IMR-90 (cell line): ENCODE results near the gene GPR17. TPM values are rescaled to one million over a fixed set of nuclear protein-coding genes. Genes with fewer than 3 reads are reported as not detected.
A peak's percentile ranks its signal among the peaks of the same experiment; 100 is the strongest.

Experiments
- ATAC-seq: fragments of 200-7000 bp; cut with Tn5 transposase; 2 replicates; pipeline ENCODE4 v1.9.1; 2020; ENCODE audit warnings: low read depth, mild to moderate bottlenecking, moderate library complexity
- BruUV-seq: library from RNA; stranded (reverse); fragments of 400-500 nt; replicated peaks from 2 replicates; lab custom pipeline; 2021; lab: Mats Ljungman, UMichigan
- CTCF ChIA-PET: fragments of 300-600 bp; formaldehyde crosslinking; extraction: SDS; loops from one replicate; lab custom pipeline; 2021; ENCODE audit warnings: antibody characterized with exemption; lab: Yijun Ruan, JAX
- POLR2A ChIA-PET: fragments of 300-600 bp; sonication (Branson Sonifier 250); formaldehyde crosslinking; loops from one replicate; lab custom pipeline; 2022; ENCODE audit warnings: antibody characterized with exemption; ENCODE audit not compliant: unreplicated experiment; lab: Charles Lee
- DNase-seq: peaks from one replicate; pipeline ENCODE4 v3.0.0; 2013
- H2AFZ ChIP-seq: replicated peaks from 2 replicates; pipeline ENCODE3; 2013; ENCODE audit warnings: low read length, mild to moderate bottlenecking; ENCODE audit not compliant: poor library complexity
- H2AK5ac ChIP-seq: 2 replicates; pipeline ENCODE4 v1.6.1; 2013; ENCODE audit warnings: low read depth, low read length, inconsistent platforms
- H2AK9ac ChIP-seq: replicated peaks from 2 replicates; pipeline ENCODE3; 2013; ENCODE audit warnings: mild to moderate bottlenecking, low read depth, low read length, moderate library complexity; ENCODE audit not compliant: poor library complexity
- H2BK120ac ChIP-seq: 2 replicates; pipeline ENCODE4 v1.6.1; 2013; ENCODE audit warnings: low read depth, low read length, inconsistent platforms
- H2BK15ac ChIP-seq: 3 replicates; pipeline ENCODE4 v1.6.1; 2013; ENCODE audit warnings: low read depth, low read length, inconsistent platforms
- H2BK20ac ChIP-seq: 2 replicates; pipeline ENCODE4 v1.6.1; 2013; ENCODE audit warnings: low read depth, mild to moderate bottlenecking, inconsistent platforms, low read length, moderate library complexity
- H2BK5ac ChIP-seq: 2 replicates; pipeline ENCODE4 v1.6.1; 2013; ENCODE audit warnings: mild to moderate bottlenecking, low read depth, low read length, inconsistent platforms; ENCODE audit not compliant: poor library complexity, severe bottlenecking
- H3K14ac ChIP-seq: replicated peaks from 2 replicates; pipeline ENCODE4 v1.6.1; 2013; ENCODE audit warnings: low read depth, low read length, inconsistent platforms
- H3K18ac ChIP-seq: 2 replicates; pipeline ENCODE4 v1.6.1; 2013; ENCODE audit warnings: low read depth, low read length, control low read depth
- H3K23ac ChIP-seq: 2 replicates; pipeline ENCODE4 v1.6.1; 2013; ENCODE audit warnings: low read depth, low read length, inconsistent platforms
- H3K27ac ChIP-seq: 2 replicates; pipeline ENCODE4 v1.5.1; 2013; ENCODE audit warnings: mild to moderate bottlenecking, control low read depth, low read length; ENCODE audit not compliant: insufficient read depth
- H3K27me3 ChIP-seq: 2 replicates; pipeline ENCODE4 v1.6.1; 2013; ENCODE audit warnings: low read length; ENCODE audit not compliant: control insufficient read depth, insufficient read depth
- H3K36me3 ChIP-seq: 2 replicates; pipeline ENCODE4 v1.6.1; 2013; ENCODE audit warnings: low read length, mixed read lengths; ENCODE audit not compliant: control insufficient read depth, insufficient read depth
- H3K4ac ChIP-seq: 2 replicates; pipeline ENCODE4 v1.6.1; 2013; ENCODE audit warnings: low read depth, low read length, inconsistent platforms
- H3K4me1 ChIP-seq: 2 replicates; pipeline ENCODE4 v1.6.1; 2013; ENCODE audit warnings: low read length, mixed read lengths; ENCODE audit not compliant: control insufficient read depth, insufficient read depth
- H3K4me2 ChIP-seq: 2 replicates; pipeline ENCODE4 v1.6.1; 2013; ENCODE audit warnings: low read depth, mild to moderate bottlenecking, control low read depth, low read length, moderate library complexity
- H3K4me3 ChIP-seq: 2 replicates; pipeline ENCODE4 v1.5.1; 2013; ENCODE audit warnings: low read depth, mild to moderate bottlenecking, control low read depth, low read length, moderate library complexity; ENCODE audit not compliant: insufficient read depth
- H3K56ac ChIP-seq: 2 replicates; pipeline ENCODE4 v1.6.1; 2013; ENCODE audit warnings: low read length, inconsistent platforms; ENCODE audit not compliant: insufficient read depth; ENCODE audit errors: extremely low read depth
- H3K79me1 ChIP-seq, 2 experiments: 2 replicates each; pipeline ENCODE4 v1.6.1; 2013; ENCODE audit warnings: low read length in 2 of 2, inconsistent platforms in 1 of 2, low read depth in 1 of 2
- H3K9ac ChIP-seq: 2 replicates; pipeline ENCODE4 v1.6.1; 2013; ENCODE audit warnings: low read depth, low read length, control low read depth
- H3K9me1 ChIP-seq: 2 replicates; pipeline ENCODE4 v1.6.1; 2013; ENCODE audit warnings: low read length, inconsistent platforms; ENCODE audit not compliant: insufficient read depth
- H3K9me3 ChIP-seq: 2 replicates; pipeline ENCODE4 v1.6.1; 2013; ENCODE audit warnings: low read length; ENCODE audit not compliant: control insufficient read depth, insufficient read depth
- H4K20me1 ChIP-seq: 2 replicates; pipeline ENCODE4 v1.6.1; 2013; ENCODE audit warnings: low read length, inconsistent platforms; ENCODE audit not compliant: insufficient read depth
- H4K5ac ChIP-seq: 2 replicates; pipeline ENCODE4 v1.6.1; 2013; ENCODE audit warnings: mild to moderate bottlenecking, low read depth, low read length, control low read depth
- H4K8ac ChIP-seq, 2 experiments: 2 replicates each; pipeline ENCODE4 v1.6.1; 2013; ENCODE audit warnings: low read depth in 2 of 2, low read length in 2 of 2, control low read depth in 1 of 2, inconsistent platforms in 1 of 2
- H4K91ac ChIP-seq: 2 replicates; pipeline ENCODE4 v1.6.1; 2013; ENCODE audit warnings: low read depth, low read length, inconsistent platforms; ENCODE audit not compliant: insufficient read depth
- MAFK ChIP-seq: IDR thresholded peaks from 2 replicates; pipeline ENCODE4 v1.6.1; 2012; ENCODE audit warnings: low read depth, low read length, improper control_type of control experiment
- MXI1 ChIP-seq: IDR thresholded peaks from 2 replicates; pipeline ENCODE4 v1.6.1; 2012; ENCODE audit warnings: low read depth, mild to moderate bottlenecking, low read length, moderate library complexity, borderline replicate concordance
- RCOR1 ChIP-seq: IDR thresholded peaks from 2 replicates; pipeline ENCODE4 v1.6.1; 2012; ENCODE audit warnings: mild to moderate bottlenecking, low read length, improper control_type of control experiment; ENCODE audit not compliant: insufficient replicate concordance
- SMC3 ChIP-seq: fragments of 150-350 bp; IDR thresholded peaks from 2 replicates; pipeline ENCODE4 v1.6.1; 2016; ENCODE audit warnings: low read depth, mild to moderate bottlenecking, antibody characterized with exemption, low read length, moderate library complexity
- WGBS, 2 experiments: methylation state at CpG; one replicate each; pipeline versions ENCODE4 v1.1.5 to v1.1.7; 2013; ENCODE audit warnings: missing lambda C conversion rate in 2 of 2; ENCODE audit not compliant: insufficient read length in 1 of 2; ENCODE audit errors: extremely low coverage in 2 of 2; 5-methylcytosine and 5-hydroxymethylcytosine counted together
- dilution Hi-C: fragments of 300-500 bp; cut with HindIII; formaldehyde crosslinking; loops from one replicate; pipeline ENCODE4 v1.14.3; 2018; ENCODE audit warnings: low sequenced_read_pairs; ENCODE audit not compliant: unreplicated experiment
- in situ Hi-C: fragments of 300-500 bp; cut with MboI; formaldehyde crosslinking; loops from 3 replicates; pipeline ENCODE4 v1.14.3; 2019; ENCODE audit warnings: low sequenced_read_pairs, inconsistent platforms, mixed read lengths
- intact Hi-C: fragments of 100-400 bp; cut with micrococcal nuclease; formaldehyde crosslinking; loops from 2 replicates; pipeline ENCODE4 v1.10.0; 2022
- polyA plus RNA-seq, 3 experiments: library from polyadenylated mRNA; depleted of rRNA; stranded (reverse); fragments of >200 nt; gene quantifications; 2 replicates each; pipeline ENCODE4 v1.2.3, GENCODE V29; 2012; ENCODE audit warnings: low replicate concordance in 1 of 3
- total RNA-seq: library from RNA; depleted of rRNA; stranded (reverse); fragments of >200 nt; gene quantifications from 2 replicates; pipeline ENCODE4 v1.2.3, GENCODE V29; 2012

GPR17 gene
- total and polyA plus RNA-seq, 2 of the 4 experiments (the other 2 are of a cell fraction), result not detected

DNA sequence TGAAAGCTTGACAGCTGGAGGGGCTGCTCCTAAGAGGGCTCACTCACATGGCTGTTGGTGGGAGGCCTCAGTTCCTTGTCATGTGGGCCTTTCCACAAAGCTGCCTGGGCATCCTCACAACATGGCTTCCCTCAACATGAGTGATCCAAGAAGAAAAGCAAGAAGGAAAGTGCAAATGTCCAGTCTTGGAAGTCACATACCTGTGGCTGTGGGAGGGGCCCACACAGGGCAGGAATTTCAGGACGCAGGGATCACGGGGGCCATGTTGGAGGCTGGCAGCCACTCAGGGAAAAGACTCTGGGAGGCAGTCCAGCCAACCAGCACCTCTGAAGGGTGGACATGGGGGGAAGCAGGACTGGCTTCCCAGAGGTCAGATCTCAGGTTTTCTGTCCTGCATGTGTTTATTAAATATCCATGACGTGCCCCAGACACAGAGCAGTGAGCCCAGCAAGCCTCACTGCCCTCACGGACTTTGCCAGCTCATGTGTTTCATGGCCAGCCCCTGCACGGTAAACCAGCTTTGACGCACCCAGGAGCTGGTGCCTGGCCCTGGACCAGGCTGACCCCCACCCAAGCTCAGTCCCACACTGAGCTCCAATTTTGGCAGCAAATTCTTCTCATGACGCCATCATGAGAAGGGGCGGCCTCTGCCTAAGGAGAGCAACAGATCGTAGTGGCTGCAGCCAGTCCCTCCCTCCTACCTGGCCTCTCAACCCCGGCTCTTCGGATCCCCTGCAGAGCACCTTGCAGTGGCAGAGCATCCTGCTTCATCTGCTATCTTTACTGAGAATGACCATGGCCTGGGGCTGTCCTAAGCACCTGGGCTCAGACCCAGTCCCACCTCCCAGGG lies 34.7 kb upstream of the GPR17 start:
- peak overlapping the region; percentile 45 for H2AFZ ChIP-seq
- H3K14ac ChIP-seq, result no peak overlapping the region
- no peak overlapping the region for H3K4me3 ChIP-seq
- peaks cover 20% of the 10 kb centered on the region for H3K27me3 ChIP-seq
- H3K9ac ChIP-seq, result no peak overlapping the region
- DNase-seq (no peak), ATAC-seq (no peak)
- no peak overlapping the region for H3K4me2 ChIP-seq
- H3K4me1 ChIP-seq, result no peaks in the 10 kb centered on the region
- H4K91ac ChIP-seq, result no peak overlapping the region
- no peaks in the 10 kb centered on the region for H3K36me3 ChIP-seq
- no peaks in the 10 kb centered on the region for H4K20me1 ChIP-seq
- intact Hi-C loops, result no loop called here
- CTCF ChIA-PET, result interaction anchor here (0.7 kb wide), 1 partner anchor 18 kb away, joined by 3 read pairs; no protein-coding TSS in a partner anchor
- no peak overlapping the region for H2BK15ac ChIP-seq
- TF ChIP-seq RCOR1 (no peak), MXI1 (no peak), SMC3 (no peak), MAFK (no peak)
- no peak overlapping the region for H2AK9ac ChIP-seq
- H3K27ac ChIP-seq, result no peak overlapping the region
- H4K5ac ChIP-seq, result no peak overlapping the region
- no peak overlapping the region for H4K8ac ChIP-seq
- no peak overlapping the region for H3K23ac ChIP-seq
- dilution Hi-C loops, result no loop called here
- H3K79me1 ChIP-seq, result no peaks in the 10 kb centered on the region
- H2BK120ac ChIP-seq, result no peak overlapping the region
- no peak overlapping the region for H3K56ac ChIP-seq
- POLR2A ChIA-PET, result no interaction called here
- in situ Hi-C loops, result no loop called here
- H2BK20ac ChIP-seq, result no peak overlapping the region
- no peak overlapping the region for H2BK5ac ChIP-seq
- H2AK5ac ChIP-seq, result no peak overlapping the region
- no peak overlapping the region for H3K4ac ChIP-seq
- BruUV-seq, result no TSS peak
- peaks cover 21% of the 10 kb centered on the region for H3K9me3 ChIP-seq
- WGBS, 2 experiments, result 69% methylated on average over 3 of the region's 11 CpGs; no CpG with 5 or more reads in 1 of the 2 experiments
- H3K9me1 ChIP-seq, result no peaks in the 10 kb centered on the region; the same call in 1 of the 2 replicates
- no peak overlapping the region for H3K18ac ChIP-seq
